Smooth muscle cell (in vitro differentiated cells): ENCODE data around the gene AFAP1L2. TPM values are rescaled to one million over a fixed set of nuclear protein-coding genes. Genes with fewer than 3 reads are reported as not detected.

Experiments
- DNase-seq: peaks from one replicate; lab custom pipeline; 2025; ENCODE audit not compliant: unreplicated experiment; lab: John Stamatoyannopoulos, UW
- H2AFZ ChIP-seq: fragments of 200-600 bp; sonication (generic); 2 replicates; pipeline ENCODE4 v1.6.0; 2016; ENCODE audit warnings: antibody characterized with exemption, low read depth, mild to moderate bottlenecking
- H3F3A ChIP-seq: fragments of 200-600 bp; sonication (generic); 2 replicates; pipeline ENCODE4 v1.6.0; 2017; ENCODE audit warnings: antibody characterized with exemption, low read depth
- H3K27ac ChIP-seq: fragments of 200-600 bp; sonication (generic); 2 replicates; pipeline ENCODE4 v1.5.1; 2016; ENCODE audit warnings: low read depth, mild to moderate bottlenecking
- H3K27me3 ChIP-seq: fragments of 200-600 bp; sonication (generic); 2 replicates; pipeline ENCODE4 v1.6.1; 2016; ENCODE audit warnings: low read depth, mild to moderate bottlenecking
- H3K36me3 ChIP-seq: fragments of 200-600 bp; sonication (generic); 2 replicates; pipeline ENCODE4 v1.5.1; 2016; ENCODE audit warnings: low read depth
- H3K4me1 ChIP-seq: fragments of 200-600 bp; sonication (generic); 2 replicates; pipeline ENCODE4 v1.5.1; 2016; ENCODE audit warnings: low read depth
- H3K4me2 ChIP-seq: fragments of 200-600 bp; sonication (generic); 2 replicates; pipeline ENCODE4 v1.6.0; 2016; ENCODE audit warnings: mild to moderate bottlenecking
- H3K4me3 ChIP-seq: fragments of 200-600 bp; sonication (generic); 2 replicates; pipeline ENCODE4 v1.5.1; 2016; ENCODE audit warnings: mild to moderate bottlenecking
- H3K79me2 ChIP-seq: fragments of 200-600 bp; sonication (generic); 2 replicates; pipeline ENCODE4 v1.6.0; 2016; ENCODE audit warnings: low read depth, mild to moderate bottlenecking
- H3K9ac ChIP-seq: fragments of 200-600 bp; sonication (generic); 2 replicates; pipeline ENCODE4 v1.6.0; 2016; ENCODE audit warnings: low read depth
- H3K9me3 ChIP-seq: fragments of 200-600 bp; sonication (generic); replicated peaks from 2 replicates; pipeline ENCODE4 v1.5.1; 2016; ENCODE audit warnings: low read depth
- H4K20me1 ChIP-seq: fragments of 200-600 bp; sonication (generic); 2 replicates; pipeline ENCODE4 v1.6.0; 2016; ENCODE audit warnings: low read depth
- CTCF ChIP-seq: fragments of 200-600 bp; sonication (generic); IDR thresholded peaks from 2 replicates; pipeline ENCODE4 v1.5.1; 2017; ENCODE audit warnings: borderline replicate concordance, mild to moderate bottlenecking, antibody characterized with exemption; ENCODE audit not compliant: insufficient read depth, poor library complexity, severe bottlenecking
- WGBS: methylation state at CpG from one replicate; pipeline ENCODE4 v1.1.7; 2016; ENCODE audit warnings: low lambda C conversion rate; 5-methylcytosine and 5-hydroxymethylcytosine counted together
- polyA plus RNA-seq: library from polyadenylated mRNA; unstranded; fragments of >200 nt; fragmentation: Nextera tagmentation; extraction: Ambion mirVana; gene quantifications from 2 replicates; pipeline ENCODE4 v1.2.1, GENCODE V29; 2016
- total RNA-seq: library from RNA; depleted of rRNA; stranded (reverse); fragments of >200 nt; gene quantifications from 2 replicates; pipeline ENCODE4 v1.2.3, GENCODE V29; 2014

The AFAP1L2 gene
- total and polyA plus RNA-seq, 2 experiments from 2014 or later, result 43.3 to 47.2 TPM

GRCh38 chr10:114278140-114278883, 126.0 kb downstream of the AFAP1L2 start:
- no peak overlapping the region for H3K4me2 ChIP-seq
- no peak for TF ChIP-seq CTCF
- H2AFZ ChIP-seq, result no peak overlapping the region
- H3K4me1 ChIP-seq, result no peaks in the 10 kb centered on the region
- H3F3A ChIP-seq, result no peaks in the 10 kb centered on the region
- no peaks in the 10 kb centered on the region for H4K20me1 ChIP-seq
- no peaks in the 10 kb centered on the region for H3K79me2 ChIP-seq
- H3K27ac ChIP-seq, result no peak overlapping the region
- H3K4me3 ChIP-seq, result no peak overlapping the region
- H3K9me3 ChIP-seq, result no peaks in the 10 kb centered on the region
- no peaks in the 10 kb centered on the region for H3K27me3 ChIP-seq
- H3K36me3 ChIP-seq, result no peaks in the 10 kb centered on the region
- 94% methylated on average over 22 of the region's 22 CpGs for WGBS
- DNase-seq, result no peak
- H3K9ac ChIP-seq, result no peak overlapping the region

GRCh38 chr10:114276671-114277070, 127.6 kb downstream of the AFAP1L2 start:
- no peak for TF ChIP-seq CTCF
- WGBS, result 92% methylated on average over 6 of the region's 6 CpGs
- H3K4me3 ChIP-seq, result no peak overlapping the region

GRCh38 chr10:114276066-114276465, 128.2 kb downstream of the AFAP1L2 start:
- no peak overlapping the region for H3K27ac ChIP-seq
- H3K79me2 ChIP-seq, result no peaks in the 10 kb centered on the region
- no peaks in the 10 kb centered on the region for H3K27me3 ChIP-seq
- no peak overlapping the region for H2AFZ ChIP-seq
- peaks cover 5% of the 10 kb centered on the region for H3F3A ChIP-seq
- H3K9ac ChIP-seq, result no peak overlapping the region
- no peaks in the 10 kb centered on the region for H3K4me1 ChIP-seq
- no peaks in the 10 kb centered on the region for H4K20me1 ChIP-seq
- DNase-seq, result no peak
- no peak overlapping the region for H3K4me2 ChIP-seq
- H3K36me3 ChIP-seq, result no peaks in the 10 kb centered on the region
- no peak overlapping the region for H3K4me3 ChIP-seq
- no peaks in the 10 kb centered on the region for H3K9me3 ChIP-seq
- WGBS, result 86% methylated on average over 6 of the region's 6 CpGs
- no peak for TF ChIP-seq CTCF

More at GRCh38 chr10:114276671-114277070, 127.6 kb downstream of the AFAP1L2 start:
- no peaks in the 10 kb centered on the region for H3F3A ChIP-seq
- no peaks in the 10 kb centered on the region for H3K79me2 ChIP-seq
- H2AFZ ChIP-seq, result no peak overlapping the region
- no peak overlapping the region for H3K9ac ChIP-seq
- no peaks in the 10 kb centered on the region for H3K36me3 ChIP-seq
- no peaks in the 10 kb centered on the region for H4K20me1 ChIP-seq
- no peaks in the 10 kb centered on the region for H3K27me3 ChIP-seq
- DNase-seq, result no peak
- no peak overlapping the region for H3K27ac ChIP-seq
- no peaks in the 10 kb centered on the region for H3K4me1 ChIP-seq
- H3K4me2 ChIP-seq, result no peak overlapping the region
- no peaks in the 10 kb centered on the region for H3K9me3 ChIP-seq
